GM21447 (cell line): ENCODE measurements around the gene EIF1AX.
"Not testable (repeated sequence)": the region's sequence is repeated elsewhere in the genome, so short reads cannot be mapped to it uniquely, and the experiment has no call there.

Source experiments
- ATAC-seq: cut with Tn5 transposase; IDR thresholded peaks from one replicate; pipeline ENCODE4 v1.9.1; 2021; ENCODE audit not compliant: unreplicated experiment

Gene EIF1AX, protein sequence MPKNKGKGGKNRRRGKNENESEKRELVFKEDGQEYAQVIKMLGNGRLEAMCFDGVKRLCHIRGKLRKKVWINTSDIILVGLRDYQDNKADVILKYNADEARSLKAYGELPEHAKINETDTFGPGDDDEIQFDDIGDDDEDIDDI

DNA sequence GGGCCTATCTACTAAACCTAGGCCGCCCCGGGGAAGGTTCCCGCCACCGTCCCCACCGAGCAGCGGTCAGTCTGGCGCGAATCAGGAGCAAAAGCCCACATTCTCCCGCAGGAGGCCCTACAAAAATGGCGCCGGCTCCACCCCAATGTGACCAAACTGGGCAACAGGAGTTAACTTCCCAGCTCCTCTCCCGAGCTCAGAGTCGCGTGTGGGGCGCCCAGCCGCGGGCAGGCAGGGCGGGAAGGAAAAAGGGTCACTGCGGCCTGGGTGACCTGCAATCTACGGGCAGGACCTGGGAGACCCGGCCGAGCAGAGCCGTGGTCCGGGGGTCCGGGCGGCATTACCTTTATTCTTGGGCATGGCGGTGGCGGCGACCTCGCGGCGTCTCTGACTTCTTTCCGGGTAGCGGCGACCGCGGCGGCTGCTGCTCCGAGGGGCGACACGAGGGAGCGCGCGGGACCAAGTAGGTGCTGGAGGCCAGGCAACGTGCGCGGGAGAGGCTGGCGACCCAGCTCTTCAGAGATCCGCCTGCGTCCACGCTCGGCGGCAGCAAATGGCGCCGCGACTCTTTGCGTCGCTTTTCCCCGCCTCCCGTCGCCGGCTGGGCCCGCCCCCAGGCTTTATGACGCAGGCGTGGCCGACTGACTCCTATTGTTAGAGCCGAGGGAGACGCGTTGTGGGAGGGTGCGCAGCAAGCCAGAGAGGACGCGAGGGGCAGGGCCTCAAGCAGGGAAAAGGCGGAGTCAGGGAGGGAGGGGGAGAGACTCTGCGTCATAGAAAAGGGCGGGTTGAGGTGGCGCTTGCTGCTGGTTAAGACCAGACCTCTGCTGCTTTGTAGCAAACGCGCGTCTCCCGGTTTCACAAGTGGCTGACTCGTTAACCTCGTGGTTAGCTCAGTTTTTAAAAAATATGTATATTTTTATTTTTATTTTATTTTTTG, at the start of gene EIF1AX:
TSS of gene EIF1AX (minus strand) at position 558 of the 940 bp plus-strand sequence. CDS start at position 360, 198 bp downstream.
- peak; percentile 97 for ATAC-seq

DNA sequence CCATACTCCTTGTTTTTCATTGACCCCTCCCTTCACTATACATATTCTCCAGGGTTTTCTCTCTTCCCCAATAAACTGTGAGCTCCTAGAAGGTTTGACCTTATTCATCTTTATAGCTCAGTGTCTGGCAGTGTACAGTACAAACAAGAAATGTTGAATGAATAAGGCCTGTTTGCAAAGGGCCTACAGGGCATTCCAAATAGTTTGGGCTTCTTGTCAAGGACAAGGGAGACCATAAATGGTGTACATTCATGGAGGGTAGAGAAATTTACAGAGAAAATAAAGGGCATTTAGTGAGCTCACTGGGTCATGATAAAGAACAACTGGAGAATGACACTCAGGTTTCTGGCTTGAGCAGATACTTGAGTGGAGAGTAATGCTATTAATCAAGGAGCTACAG, 47.5 kb upstream of the EIF1AX start:
- ATAC-seq: no peak

DNA sequence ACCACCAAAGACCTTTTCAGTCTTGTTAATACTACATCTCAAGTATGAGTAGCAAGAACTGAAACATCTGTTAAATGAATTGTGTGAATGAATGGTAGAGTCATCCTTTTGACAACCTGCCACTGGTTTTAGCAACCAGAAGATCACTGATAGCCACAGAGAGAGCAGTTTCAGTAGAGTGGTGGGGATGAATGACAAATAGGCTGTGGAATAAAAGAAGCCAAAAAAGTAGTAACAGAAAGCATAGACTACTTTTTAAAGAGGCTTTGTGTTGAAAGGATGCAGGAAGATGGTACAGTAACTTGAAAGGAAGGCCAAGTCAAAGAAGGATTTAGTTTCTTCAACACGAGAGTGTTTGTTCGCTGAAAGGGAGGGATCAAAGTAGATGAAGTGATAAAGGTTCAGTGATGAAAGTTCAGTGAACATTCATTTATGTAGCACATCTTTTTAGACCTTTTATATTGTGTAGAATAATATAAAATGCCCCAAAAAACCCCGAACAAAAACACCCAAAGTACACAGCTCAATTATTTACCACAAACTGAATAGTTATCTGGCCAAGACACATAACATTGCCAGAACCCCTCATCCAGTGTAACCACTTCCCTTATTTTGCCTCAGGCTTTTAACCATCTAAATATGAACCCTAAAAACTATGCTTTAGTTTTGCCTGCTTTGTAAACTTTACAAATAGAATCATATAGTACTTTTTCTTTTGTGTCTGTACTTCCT, 40.1 kb upstream of the EIF1AX start:
- ATAC-seq: no peak

DNA sequence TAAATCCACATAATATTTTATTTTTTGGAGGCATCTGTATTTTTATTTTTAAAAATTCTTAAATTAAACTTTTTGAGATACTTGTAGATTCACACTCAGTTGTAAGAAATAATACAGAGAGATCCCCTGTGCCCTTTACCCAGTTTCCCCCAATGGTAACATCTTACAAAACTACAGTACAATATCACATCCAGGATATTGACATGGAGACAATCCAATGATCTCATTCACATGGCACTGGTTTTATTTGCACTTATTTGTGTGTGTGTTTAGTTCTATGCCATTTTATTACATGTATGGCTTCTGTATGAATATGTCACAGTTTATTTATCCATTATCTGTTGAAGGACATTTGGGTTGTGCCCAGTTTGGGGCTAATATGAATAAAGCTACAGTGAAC, 35.5 kb upstream of the EIF1AX start:
- no peak for ATAC-seq

DNA sequence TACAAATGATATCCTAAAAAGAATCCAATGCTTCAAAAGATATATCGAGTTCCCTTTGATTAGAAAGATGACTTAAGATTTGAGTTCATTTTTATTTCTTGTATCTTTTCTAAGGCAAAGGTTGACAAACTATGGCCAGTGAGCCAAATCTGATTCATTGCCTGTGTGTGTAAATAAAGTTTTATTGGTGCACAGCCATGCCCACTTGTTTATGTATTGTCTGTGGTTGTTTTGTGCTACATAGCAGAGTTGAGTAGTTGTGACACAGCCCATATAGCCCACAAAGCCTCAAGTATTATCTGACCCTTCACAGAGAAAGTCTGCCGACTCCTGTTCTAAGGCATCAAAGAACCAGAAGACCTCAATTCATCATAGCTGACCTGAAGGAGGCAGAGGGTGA, 32.2 kb upstream of the EIF1AX start:
- no peak for ATAC-seq

DNA sequence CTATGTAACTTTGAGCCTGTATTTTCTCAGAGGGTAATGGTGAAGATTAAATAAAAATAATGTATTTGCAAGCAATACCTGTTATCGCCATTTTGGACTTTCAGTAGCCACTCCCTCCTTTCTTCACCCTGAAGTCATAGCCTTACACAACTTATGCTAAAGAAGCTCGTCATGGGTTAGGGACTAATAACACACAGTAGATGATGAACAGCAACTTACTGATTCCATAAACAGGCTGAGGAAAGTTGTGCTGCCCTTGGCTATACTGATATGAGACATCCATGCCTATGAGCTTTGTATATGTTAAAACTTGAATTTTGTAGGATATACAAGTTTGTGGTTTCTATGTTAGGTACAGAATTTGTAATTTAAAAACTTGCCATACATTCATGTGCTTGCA, 31.7 kb upstream of the EIF1AX start:
- ATAC-seq: no peak

DNA sequence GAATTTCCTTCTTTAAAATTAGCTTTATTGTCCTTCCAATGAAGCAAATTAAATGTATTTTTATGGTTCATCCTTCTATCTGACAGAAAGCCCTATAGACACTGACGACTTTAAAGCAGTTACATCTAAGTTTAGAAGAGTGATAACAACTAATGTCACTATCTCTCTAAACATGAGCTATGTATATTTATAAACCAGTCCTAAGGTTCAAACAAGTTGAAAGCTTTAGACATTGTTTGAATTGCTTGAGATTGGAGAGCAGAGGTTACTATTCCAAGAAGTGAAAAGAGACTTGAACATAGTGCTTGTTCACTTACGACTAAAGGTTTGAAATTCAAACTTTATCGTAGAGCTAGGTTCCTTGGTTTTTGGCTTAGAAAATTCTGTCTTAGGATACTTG, 30.2 kb upstream of the EIF1AX start:
- no peak for ATAC-seq

DNA sequence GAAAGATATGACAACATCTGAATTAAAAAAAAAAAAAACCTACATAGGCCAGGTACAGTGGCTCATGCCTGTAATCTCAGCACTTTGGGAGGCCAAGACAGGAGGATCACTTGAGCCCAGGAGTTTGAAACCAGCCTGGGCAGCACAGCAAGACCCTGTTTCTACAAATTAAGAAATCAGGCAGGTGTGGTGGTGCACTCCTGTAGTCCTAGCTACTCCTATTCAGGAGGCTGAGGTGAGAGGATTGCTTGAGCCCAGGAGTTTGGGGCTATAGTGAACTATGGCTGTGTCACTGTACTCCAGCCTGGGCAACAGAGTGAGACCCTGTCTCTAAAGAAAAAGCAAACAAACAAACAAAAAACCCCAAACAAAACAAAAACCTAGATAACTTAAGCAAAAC, 20.9 kb upstream of the EIF1AX start:
- ATAC-seq: not testable (repeated sequence)

DNA sequence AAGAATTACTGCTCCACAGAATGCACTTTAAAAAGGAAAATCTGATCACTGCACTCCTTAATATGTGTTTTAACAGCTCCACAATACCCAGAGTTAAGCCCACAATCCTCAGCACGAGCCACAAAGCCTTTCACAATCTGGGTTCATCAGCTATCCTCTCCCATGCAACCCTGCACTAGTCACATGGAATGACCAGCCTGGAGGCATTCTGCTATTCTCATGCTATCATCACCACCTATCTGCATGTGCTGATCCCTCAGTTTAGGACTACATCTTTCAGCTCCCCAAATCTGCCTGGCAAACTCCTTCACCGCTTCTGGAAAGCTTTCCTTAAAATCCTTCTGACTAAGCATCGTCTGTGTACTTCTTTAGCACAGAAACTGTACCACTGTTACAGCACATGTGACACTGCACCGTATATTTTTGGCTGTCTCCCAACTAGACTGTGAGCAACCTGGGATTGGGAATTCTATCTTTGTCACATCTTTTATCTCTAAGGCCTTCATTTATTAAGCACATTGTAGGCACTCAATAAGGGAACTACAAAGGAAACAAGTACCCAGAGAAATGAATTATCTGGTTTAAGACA, 18.3 kb upstream of the EIF1AX start:
- ATAC-seq: no peak

DNA sequence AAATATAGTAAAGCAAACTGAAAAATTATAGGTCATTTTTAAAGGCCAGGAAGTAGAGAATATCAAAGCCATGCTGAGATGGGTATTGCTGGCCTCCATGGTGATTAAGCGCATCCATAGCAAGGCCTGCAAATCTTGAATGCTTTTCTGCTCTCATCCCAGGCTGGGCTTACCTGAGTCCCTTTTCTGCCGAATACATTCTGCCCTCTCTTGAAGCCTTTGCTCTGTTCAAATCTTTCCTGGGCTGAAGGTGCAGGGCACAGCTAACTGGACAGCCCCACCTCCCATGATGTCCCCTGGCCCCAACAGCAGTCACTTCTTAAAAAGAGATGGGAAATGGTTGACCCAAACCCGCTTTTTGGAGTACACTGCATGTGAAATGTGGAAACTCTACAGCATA, 10.1 kb upstream of the EIF1AX start:
- ATAC-seq: no peak

DNA sequence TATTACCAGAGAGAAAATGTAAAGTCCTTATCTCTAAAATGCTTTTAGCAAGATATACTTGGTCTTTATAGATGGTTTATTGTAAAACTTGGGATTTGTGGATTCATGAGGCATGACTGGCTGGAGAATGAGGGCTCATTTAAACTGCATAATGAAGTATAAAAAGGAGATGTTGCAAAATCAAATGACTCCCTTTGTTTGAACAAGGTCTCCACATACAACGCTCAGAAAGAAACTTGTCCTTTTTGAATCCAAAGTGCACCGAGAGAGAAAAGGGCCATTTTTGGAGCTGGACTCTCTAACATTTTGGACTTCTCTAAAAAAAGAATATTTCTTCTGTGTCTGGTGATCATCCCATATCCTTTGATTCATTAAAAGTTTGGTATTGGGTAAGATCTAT, 7.7 kb upstream of the EIF1AX start:
- no peak for ATAC-seq

DNA sequence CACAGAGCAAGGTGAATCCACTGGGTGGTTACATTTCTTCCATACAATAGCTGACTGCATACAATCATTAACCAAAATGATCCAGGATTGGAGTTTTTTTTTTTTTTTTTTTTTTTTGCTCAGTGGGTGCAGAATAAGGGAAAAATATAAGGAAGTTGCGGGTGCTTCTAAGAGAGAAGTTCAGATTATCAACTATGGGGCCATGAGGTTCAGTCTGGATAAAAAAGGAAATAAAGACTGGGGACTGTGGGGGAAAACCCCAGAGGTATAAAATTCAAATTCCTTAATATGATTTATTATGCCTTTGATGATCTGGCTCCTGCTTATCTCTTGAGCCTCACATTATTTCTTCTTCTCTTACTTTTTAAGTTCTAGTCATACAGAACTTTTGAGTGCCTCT, 5.9 kb upstream of the EIF1AX start:
- ATAC-seq: no peak

DNA sequence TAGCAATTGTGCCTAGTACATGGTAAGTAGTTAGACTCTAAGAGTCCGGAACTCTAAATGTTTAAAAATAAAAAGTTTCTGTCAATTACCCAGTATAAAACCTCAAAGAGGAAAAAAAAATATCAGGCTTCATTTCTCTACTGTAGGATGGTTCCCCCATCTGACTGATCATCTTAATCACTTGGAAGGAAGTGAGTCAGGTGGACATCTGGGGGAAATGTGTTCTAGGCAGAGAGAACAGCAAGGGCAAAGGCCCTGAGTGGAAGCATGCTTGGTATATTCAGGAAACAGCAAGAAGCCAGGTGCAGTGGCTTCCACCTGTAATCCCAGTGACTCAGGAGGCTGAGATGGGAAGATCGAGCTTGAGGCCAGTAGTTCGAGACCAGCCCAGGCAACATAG, 2.9 kb upstream of the EIF1AX start:
- no peak for ATAC-seq

DNA sequence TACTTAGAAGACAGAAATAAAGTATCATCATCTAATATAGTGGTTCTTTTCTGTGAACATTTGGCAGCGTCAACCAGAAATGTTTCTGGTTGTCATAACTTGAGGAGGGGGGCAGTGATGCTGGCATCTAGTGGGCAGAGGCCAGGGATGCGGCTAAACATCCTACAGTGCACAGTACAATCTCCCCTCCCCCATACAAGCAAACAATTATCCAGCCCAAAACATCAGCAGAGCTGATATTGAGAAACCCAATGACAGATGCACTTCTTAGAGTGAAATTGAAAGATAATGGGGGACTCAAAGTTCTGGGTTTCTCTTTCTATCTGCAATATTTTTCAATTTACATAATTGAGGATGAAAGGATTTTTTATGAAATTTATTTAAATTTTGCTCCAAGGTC, 1.9 kb upstream of the EIF1AX start:
- no peak for ATAC-seq

DNA sequence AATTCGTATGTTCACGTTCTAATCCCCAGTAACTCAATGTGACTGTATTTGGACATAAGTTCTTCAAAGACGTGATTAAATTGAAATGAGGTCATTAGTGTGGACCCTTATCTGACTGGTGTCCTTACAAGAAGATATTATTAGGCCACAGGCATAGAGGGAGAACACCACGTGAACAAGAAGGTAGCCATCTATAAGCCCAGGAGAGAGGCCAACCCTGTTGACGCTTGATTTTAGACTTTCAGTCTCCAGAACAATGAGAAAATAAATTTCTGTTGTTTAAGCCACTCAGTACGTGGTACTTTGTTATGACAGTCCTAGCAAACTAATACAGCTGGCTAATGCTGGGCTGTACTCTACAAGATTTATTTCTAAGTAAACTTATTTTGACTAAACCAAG, 1.5 kb upstream of the EIF1AX start:
- no peak for ATAC-seq

DNA sequence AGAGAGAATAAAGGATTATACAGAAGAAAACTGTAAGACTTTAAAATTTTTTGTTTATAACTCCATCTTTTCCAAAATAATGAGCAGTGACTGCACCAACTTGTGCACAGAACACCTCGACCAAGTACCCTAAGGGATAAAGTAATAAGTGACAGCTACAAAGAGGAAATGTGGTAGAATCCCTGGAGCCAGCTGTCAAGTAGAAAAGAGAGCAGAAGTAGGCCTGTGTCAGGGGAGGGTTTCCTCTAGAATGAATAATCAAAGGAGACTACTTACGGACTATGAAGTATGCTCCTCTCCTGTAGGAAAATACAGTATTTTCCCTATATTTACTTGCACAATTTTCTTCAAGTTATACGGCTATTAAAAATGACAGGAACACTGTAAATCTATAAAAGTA, 1.2 kb downstream of the EIF1AX start:
- no peak for ATAC-seq

DNA sequence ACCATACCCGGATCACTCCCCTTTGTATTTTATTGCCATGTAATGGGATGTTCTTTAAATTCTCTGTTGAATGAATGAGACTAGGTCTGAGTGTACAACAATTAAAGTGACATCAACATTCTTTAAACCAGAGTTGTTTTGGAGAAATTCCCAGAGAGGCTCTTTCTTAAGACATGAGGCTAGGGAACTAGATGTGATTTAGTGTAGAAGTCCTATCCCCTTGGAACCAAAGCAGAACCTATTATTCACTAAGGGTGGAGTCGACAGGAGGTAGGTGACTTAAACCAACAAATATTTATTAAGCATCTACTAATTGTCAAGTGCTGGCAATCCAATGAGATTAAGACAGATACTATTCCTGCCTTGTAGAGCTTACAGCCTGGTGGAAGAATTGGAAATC, 1.7 kb downstream of the EIF1AX start:
- no peak for ATAC-seq

DNA sequence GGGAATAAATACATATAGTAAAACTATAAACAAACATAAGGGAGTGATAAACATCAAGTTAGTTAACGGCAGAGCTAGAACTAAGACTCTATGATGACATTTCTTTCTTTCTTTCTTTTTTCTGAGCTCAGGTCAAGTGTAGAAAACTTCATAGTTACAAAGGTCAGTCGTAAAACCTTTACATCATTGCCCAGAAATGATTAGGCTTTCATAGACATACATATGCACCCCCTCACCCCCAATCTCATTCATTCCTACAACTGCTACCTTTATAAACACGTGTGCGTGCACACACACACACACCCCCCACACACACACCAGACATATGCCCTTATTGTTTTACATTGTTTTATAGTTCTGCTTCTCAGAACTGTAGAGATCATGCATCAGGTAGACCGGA, 5.7 kb downstream of the EIF1AX start:
- ATAC-seq: no peak

DNA sequence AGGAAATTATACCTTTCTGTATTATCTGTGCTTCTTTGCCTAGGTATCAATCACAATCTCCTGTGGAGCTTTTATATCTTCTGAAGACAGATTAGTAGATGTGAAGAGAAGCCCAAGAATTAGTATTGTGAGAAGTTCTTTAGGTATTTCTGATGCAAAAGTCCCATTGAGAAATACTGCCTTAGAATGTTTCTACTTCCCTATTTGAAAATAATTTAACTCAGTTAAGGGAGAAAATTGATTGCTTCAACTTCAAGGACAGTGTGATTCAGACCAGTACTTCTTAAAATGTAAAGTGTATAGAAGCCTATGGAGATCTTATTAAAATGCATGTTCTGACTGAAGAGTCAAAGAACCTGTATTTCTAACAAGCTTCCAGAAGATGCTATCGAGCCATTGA, 9.0 kb downstream of the EIF1AX start:
- ATAC-seq: no peak

DNA sequence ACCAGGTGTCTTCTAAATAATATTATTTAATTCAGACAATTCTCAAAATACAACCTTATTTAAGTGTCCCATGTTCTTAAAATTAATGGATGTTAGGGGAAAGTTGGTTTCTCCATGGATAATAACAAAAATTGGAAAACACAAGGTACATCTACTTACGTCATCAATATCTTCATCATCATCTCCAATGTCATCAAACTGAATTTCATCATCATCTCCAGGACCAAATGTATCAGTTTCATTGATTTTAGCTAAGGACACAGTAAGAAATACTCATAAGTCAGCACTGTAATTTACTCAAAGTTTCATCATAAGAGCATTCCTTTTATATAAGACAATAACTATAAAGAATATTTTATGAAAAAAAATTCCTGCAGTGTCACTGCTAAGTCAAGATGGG, 11.3 kb downstream of the EIF1AX start:
- ATAC-seq: no peak

DNA sequence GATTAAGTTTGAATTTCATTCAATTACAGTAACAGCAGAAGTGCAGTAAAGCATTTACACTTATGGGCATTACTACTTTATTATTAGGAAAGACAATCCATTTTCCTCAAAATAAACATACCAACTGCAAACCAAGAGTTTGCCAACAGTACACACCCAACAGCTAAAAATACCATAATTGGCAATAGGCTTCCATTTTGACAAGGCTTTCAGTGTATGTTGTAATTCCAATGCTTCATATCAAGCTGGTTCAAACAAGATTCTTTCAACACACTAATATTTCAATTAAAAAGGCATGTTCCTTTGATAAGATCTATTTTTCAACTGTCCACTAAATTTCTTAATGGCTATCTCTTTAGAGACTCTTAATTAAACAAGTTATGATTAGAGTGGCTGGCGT, 12.1 kb downstream of the EIF1AX start:
- no peak for ATAC-seq

DNA sequence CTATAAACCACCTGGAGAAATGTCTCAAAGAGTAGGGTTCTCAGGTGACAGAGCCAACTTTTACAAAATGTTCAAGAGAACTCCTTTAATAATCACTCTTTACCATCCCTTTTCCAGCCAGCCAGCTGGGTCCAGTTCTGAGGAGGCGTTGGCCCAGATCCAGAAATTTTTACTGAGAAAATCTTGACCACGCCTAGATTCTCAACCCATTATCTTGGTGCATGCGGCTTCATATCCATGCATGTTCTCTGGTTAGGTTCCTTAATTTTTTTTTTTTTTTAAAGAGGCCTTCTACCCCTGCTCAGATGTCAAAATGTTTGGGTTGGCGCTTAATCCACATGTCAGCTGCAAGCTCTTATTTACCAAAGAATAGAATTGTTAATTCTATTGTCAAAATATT, 13.0 kb downstream of the EIF1AX start:
- ATAC-seq: no peak
